ENCODE results near the gene CDH4.

The CDH4 gene

DNA sequence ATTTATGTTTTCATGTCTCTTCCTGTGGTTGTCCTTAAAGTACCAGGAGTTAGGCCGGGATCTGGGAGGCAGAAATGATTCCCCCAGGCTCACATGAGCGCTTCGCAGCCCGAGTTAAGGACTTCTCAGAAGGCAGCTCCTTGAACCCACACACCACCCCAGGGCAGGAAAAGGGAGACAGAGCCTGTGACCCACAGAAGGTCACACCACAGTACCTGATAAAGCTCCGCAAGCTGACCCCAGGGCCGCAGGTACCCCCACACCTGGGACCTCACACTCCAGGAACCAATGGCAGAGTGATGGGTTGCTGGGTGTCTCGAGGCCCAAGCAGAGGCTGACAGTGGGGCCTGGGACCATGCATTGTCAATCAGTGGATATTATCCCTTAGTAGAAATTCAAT lies 207.6 kb downstream of the CDH4 start:
- no peaks in the 10 kb centered on the region for H3K36me3 ChIP-seq (replicated peaks in 1 of 2; ENCODE audit: control insufficient read depth in 2 of 2, insufficient read depth in 2 of 2, low read length in 2 of 2)
- H2BK12ac ChIP-seq (ENCODE audit: low read length), result no peak overlapping the region
- H2AFZ ChIP-seq (ENCODE audit: low read length), result no peak overlapping the region
- H4K8ac ChIP-seq (ENCODE audit: low read depth, low read length), result no peak overlapping the region
- H3K79me1 ChIP-seq (ENCODE audit: low read depth, low read length), result peaks cover 6% of the 10 kb centered on the region
- no peak overlapping the region for H3K14ac ChIP-seq (ENCODE audit: low read length)
- H2BK120ac ChIP-seq (ENCODE audit: low read depth, low read length), result no peak overlapping the region
- H3K4me2 ChIP-seq (ENCODE audit: insufficient read depth, low read length, poor library complexity, severe bottlenecking), result no peak overlapping the region
- H2BK5ac ChIP-seq (ENCODE audit: low read length), result no peak overlapping the region
- no peaks in the 10 kb centered on the region for H3K27me3 ChIP-seq (ENCODE audit: control insufficient read depth in 3 of 3, insufficient read depth in 3 of 3, low read depth in 1 of 3, low read length in 3 of 3)
- H4K91ac ChIP-seq (ENCODE audit: low read depth, low read length, poor library complexity), result no peak overlapping the region
- peak overlapping the region; percentile 52 for H3K9ac ChIP-seq (ENCODE audit: low read depth, low read length, poor library complexity)
- no peak overlapping the region for H3K4ac ChIP-seq (ENCODE audit: low read length)
- H3K4me3 ChIP-seq (ENCODE audit: low read length in 2 of 2), result no peak overlapping the region
- no peak overlapping the region for H3K23ac ChIP-seq (ENCODE audit: low read depth, low read length, poor library complexity)
- no peak overlapping the region for H3K27ac ChIP-seq (replicated peaks; ENCODE audit: low read length)
- H2BK15ac ChIP-seq (ENCODE audit: low read length), result peak overlapping the region; percentile 25
- DNase-seq (ENCODE audit: low spot score), result no peak
- no CpG with 5 or more reads among the region's 7 CpGs for WGBS, 2 donors (ENCODE audit: extremely low coverage in 2 of 2, insufficient read length in 2 of 2, insufficient replicate concordance in 1 of 2)
- H2AK5ac ChIP-seq (ENCODE audit: low read depth, low read length), result peak overlapping the region; percentile 53
- H3K9me3 ChIP-seq (replicated peaks in 1 of 2; ENCODE audit: control insufficient read depth in 2 of 2, insufficient read depth in 1 of 2, low read depth in 1 of 2, low read length in 2 of 2), result peaks cover 6 to 25% of the 10 kb centered on the region in 2 donors
- H3K4me1 ChIP-seq (ENCODE audit: control insufficient read depth in 2 of 2, insufficient read depth in 1 of 2, low read depth in 1 of 2, low read length in 2 of 2), result peaks cover 6 to 8% of the 10 kb centered on the region in 2 donors
- H3K18ac ChIP-seq (ENCODE audit: low read length), result peak overlapping the region; percentile 31

DNA sequence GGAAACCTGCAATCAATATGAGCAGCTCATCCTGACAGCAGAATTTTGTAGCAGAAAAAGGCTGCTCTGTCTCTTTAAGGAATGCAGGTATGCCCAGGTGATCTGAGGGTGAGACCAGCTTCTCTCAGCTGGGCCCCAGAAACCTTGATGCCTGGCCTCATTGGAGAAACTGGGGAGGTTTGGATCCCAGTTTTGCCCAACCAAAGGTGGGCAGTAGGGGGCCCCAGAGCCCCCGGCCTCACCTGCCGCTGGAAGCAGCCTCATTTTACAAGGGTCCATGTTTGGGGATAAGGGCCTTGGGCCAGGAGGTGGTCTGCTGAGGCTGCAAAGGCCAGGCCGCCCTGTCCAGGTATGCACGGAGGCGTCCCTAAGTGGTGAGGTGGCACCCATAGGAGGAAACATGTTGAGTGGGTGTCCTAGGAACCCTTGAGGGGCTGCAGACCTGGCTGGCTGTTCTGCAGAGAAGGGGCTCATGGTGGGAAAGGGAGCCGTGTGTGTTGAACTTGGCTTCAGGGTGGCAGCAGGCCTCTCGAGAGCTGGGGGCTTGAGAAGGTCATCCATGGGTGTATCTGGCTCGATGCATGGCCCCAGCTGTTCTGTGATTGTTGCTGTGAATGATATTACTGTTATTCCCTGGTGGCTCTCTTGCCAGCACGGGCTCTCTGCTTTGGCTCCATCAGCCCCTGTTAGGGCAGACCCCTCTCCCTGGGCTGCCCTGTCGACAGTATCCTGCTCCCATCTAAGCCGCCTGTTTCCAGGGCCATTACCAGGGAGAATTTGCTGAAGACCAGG lies 208.4 kb downstream of the CDH4 start:
- no CpG with 5 or more reads among the region's 11 CpGs for WGBS, 2 donors (ENCODE audit: extremely low coverage in 2 of 2, insufficient read length in 2 of 2, insufficient replicate concordance in 1 of 2)
- H3K23ac ChIP-seq (ENCODE audit: low read depth, low read length, poor library complexity), result no peak overlapping the region
- H3K4me1 ChIP-seq (ENCODE audit: control insufficient read depth in 2 of 2, insufficient read depth in 1 of 2, low read depth in 1 of 2, low read length in 2 of 2), result peaks cover 6 to 10% of the 10 kb centered on the region in 2 donors

GRCh38 chr20:61461461-61461860 lies 209.4 kb downstream of the CDH4 start:
- Histone ChIP-seq H2BK120ac (ENCODE audit: low read depth, low read length) (no peak overlapping the region), H3K9me3 (replicated peaks in 1 of 2; ENCODE audit: control insufficient read depth in 2 of 2, insufficient read depth in 1 of 2, low read depth in 1 of 2, low read length in 2 of 2) (peaks cover 6 to 23% of the 10 kb centered on the region in 2 donors), H3K18ac (ENCODE audit: low read length) (peak overlapping the region; percentile 20), H3K27me3 (ENCODE audit: control insufficient read depth in 3 of 3, insufficient read depth in 3 of 3, low read depth in 1 of 3, low read length in 3 of 3) (no peaks in the 10 kb centered on the region), H4K91ac (ENCODE audit: low read depth, low read length, poor library complexity) (no peak overlapping the region), H3K27ac (replicated peaks; ENCODE audit: low read length) (peak overlapping the region; percentile 6), H3K4me3 (ENCODE audit: low read length in 2 of 2) (no peak overlapping the region), H3K4me2 (ENCODE audit: insufficient read depth, low read length, poor library complexity, severe bottlenecking) (no peak overlapping the region), H3K4me1 (ENCODE audit: control insufficient read depth in 2 of 2, insufficient read depth in 1 of 2, low read depth in 1 of 2, low read length in 2 of 2) (peaks cover 6 to 10% of the 10 kb centered on the region in 2 donors), H3K4ac (ENCODE audit: low read length) (no peak overlapping the region), H3K23ac (ENCODE audit: low read depth, low read length, poor library complexity) (no peak overlapping the region), H2BK5ac (ENCODE audit: low read length) (no peak overlapping the region), H3K36me3 (replicated peaks in 1 of 2; ENCODE audit: control insufficient read depth in 2 of 2, insufficient read depth in 2 of 2, low read length in 2 of 2) (no peaks in the 10 kb centered on the region), H2AK5ac (ENCODE audit: low read depth, low read length) (no peak overlapping the region), H3K79me1 (ENCODE audit: low read depth, low read length) (peaks cover 6% of the 10 kb centered on the region), H2BK12ac (ENCODE audit: low read length) (no peak overlapping the region), H3K14ac (ENCODE audit: low read length) (no peak overlapping the region), H2BK15ac (ENCODE audit: low read length) (no peak overlapping the region), H3K9ac (ENCODE audit: low read depth, low read length, poor library complexity) (no peak overlapping the region), H2AFZ (ENCODE audit: low read length) (no peak overlapping the region), H4K8ac (ENCODE audit: low read depth, low read length) (no peak overlapping the region)
- DNase-seq (ENCODE audit: low spot score), result no peak
- no CpG with 5 or more reads among the region's 12 CpGs for WGBS, 2 donors (ENCODE audit: extremely low coverage in 2 of 2, insufficient read length in 2 of 2, insufficient replicate concordance in 1 of 2)

More for the DNA sequence above, 208.4 kb downstream of the CDH4 start:
- no peak for DNase-seq (ENCODE audit: low spot score)
- no peak overlapping the region for H4K8ac ChIP-seq (ENCODE audit: low read depth, low read length)
- H3K4me3 ChIP-seq (ENCODE audit: low read length in 2 of 2), result no peak overlapping the region
- H3K9me3 ChIP-seq (replicated peaks in 1 of 2; ENCODE audit: control insufficient read depth in 2 of 2, insufficient read depth in 1 of 2, low read depth in 1 of 2, low read length in 2 of 2), result peaks cover 6 to 25% of the 10 kb centered on the region in 2 donors
- H3K36me3 ChIP-seq (replicated peaks in 1 of 2; ENCODE audit: control insufficient read depth in 2 of 2, insufficient read depth in 2 of 2, low read length in 2 of 2), result no peaks in the 10 kb centered on the region
- peaks cover 6% of the 10 kb centered on the region for H3K79me1 ChIP-seq (ENCODE audit: low read depth, low read length)
- H2BK5ac ChIP-seq (ENCODE audit: low read length), result no peak overlapping the region
- no peak overlapping the region for H3K14ac ChIP-seq (ENCODE audit: low read length)
- no peak overlapping the region for H2AFZ ChIP-seq (ENCODE audit: low read length)
- no peak overlapping the region for H3K9ac ChIP-seq (ENCODE audit: low read depth, low read length, poor library complexity)
- H2AK5ac ChIP-seq (ENCODE audit: low read depth, low read length), result peak overlapping the region; percentile 20
- H3K18ac ChIP-seq (ENCODE audit: low read length), result peak overlapping the region; percentile 24
- H2BK12ac ChIP-seq (ENCODE audit: low read length), result no peak overlapping the region
- no peak overlapping the region for H3K27ac ChIP-seq (replicated peaks; ENCODE audit: low read length)
- no peaks in the 10 kb centered on the region for H3K27me3 ChIP-seq (ENCODE audit: control insufficient read depth in 3 of 3, insufficient read depth in 3 of 3, low read depth in 1 of 3, low read length in 3 of 3)
- H3K4ac ChIP-seq (ENCODE audit: low read length), result no peak overlapping the region
- no peak overlapping the region for H2BK120ac ChIP-seq (ENCODE audit: low read depth, low read length)
- no peak overlapping the region for H2BK15ac ChIP-seq (ENCODE audit: low read length)
- no peak overlapping the region for H3K4me2 ChIP-seq (ENCODE audit: insufficient read depth, low read length, poor library complexity, severe bottlenecking)
- H4K91ac ChIP-seq (ENCODE audit: low read depth, low read length, poor library complexity), result no peak overlapping the region

DNA sequence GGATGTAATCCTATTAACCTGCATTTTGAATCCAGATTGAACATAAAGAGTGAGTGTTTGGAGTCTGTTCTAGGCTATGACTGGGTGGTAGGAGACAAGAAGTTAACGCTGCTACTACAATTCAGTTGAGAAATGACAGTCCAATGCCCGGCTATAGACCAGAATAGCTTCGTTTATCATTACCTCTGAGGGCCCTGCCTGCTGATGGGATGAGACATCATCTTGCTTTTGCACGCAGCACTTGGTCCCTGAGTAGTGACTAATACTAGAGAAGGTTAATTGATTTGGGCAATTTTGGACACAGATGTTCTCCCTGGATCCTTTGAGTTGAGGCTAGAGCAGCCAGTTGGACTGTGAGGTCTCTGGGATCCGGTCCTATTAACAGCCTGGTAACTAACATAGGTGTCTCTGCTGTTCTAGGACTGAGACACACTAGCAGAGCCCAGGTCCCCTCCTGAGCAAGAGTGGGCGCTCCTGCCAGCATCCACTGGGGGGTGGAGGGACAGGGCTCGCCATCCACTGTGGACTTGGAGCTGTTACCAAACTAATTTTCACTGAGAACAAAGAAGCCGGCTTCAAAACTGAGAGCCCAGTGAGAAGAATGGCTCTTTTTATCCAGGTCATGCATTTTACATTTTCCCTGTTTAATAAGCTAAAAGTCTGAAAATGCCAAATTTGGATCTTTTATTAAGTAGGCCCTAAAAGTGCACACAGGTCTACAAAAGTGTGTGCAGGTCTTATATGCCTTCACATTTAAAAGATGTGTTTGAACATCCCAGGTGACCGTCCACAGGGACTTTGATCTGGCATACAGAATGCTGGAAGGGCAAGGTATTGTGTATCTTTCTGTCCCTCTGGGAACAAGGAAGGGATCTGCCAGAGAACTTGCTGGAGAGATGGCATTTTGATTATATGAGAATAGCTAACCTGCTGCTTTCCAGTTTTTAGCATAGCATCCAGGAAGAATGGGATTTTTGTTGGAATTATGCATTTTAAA lies 212.5 kb downstream of the CDH4 start:
- Histone ChIP-seq H3K14ac (ENCODE audit: low read length) (no peak overlapping the region), H2BK15ac (ENCODE audit: low read length) (no peak overlapping the region), H2AFZ (ENCODE audit: low read length) (no peak overlapping the region), H3K18ac (ENCODE audit: low read length) (no peak overlapping the region), H3K4ac (ENCODE audit: low read length) (no peak overlapping the region), H2BK12ac (ENCODE audit: low read length) (no peak overlapping the region), H3K4me3 (ENCODE audit: low read length in 2 of 2) (no peak overlapping the region), H3K9ac (ENCODE audit: low read depth, low read length, poor library complexity) (no peak overlapping the region), H3K4me1 (ENCODE audit: control insufficient read depth in 2 of 2, insufficient read depth in 1 of 2, low read depth in 1 of 2, low read length in 2 of 2) (peaks cover 6 to 10% of the 10 kb centered on the region in 2 donors), H3K23ac (ENCODE audit: low read depth, low read length, poor library complexity) (no peak overlapping the region), H2BK5ac (ENCODE audit: low read length) (no peak overlapping the region), H3K36me3 (replicated peaks in 1 of 2; ENCODE audit: control insufficient read depth in 2 of 2, insufficient read depth in 2 of 2, low read length in 2 of 2) (no peaks in the 10 kb centered on the region), H2BK120ac (ENCODE audit: low read depth, low read length) (no peak overlapping the region), H3K79me1 (ENCODE audit: low read depth, low read length) (no peaks in the 10 kb centered on the region), H4K91ac (ENCODE audit: low read depth, low read length, poor library complexity) (no peak overlapping the region), H3K27me3 (ENCODE audit: control insufficient read depth in 3 of 3, insufficient read depth in 3 of 3, low read depth in 1 of 3, low read length in 3 of 3) (no peaks in the 10 kb centered on the region), H3K27ac (replicated peaks; ENCODE audit: low read length) (no peak overlapping the region), H2AK5ac (ENCODE audit: low read depth, low read length) (no peak overlapping the region), H3K9me3 (replicated peaks in 1 of 2; ENCODE audit: control insufficient read depth in 2 of 2, insufficient read depth in 1 of 2, low read depth in 1 of 2, low read length in 2 of 2) (peaks cover 15 to 27% of the 10 kb centered on the region in 2 donors), H4K8ac (ENCODE audit: low read depth, low read length) (no peak overlapping the region), H3K4me2 (ENCODE audit: insufficient read depth, low read length, poor library complexity, severe bottlenecking) (no peak overlapping the region)
- no peak for DNase-seq (ENCODE audit: low spot score)
- no CpG with 5 or more reads among the region's 9 CpGs for WGBS, 2 donors (ENCODE audit: extremely low coverage in 2 of 2, insufficient read length in 2 of 2, insufficient replicate concordance in 1 of 2)
